ENCODE data around the gene PRSS38. TPM values are rescaled to one million over a fixed set of nuclear protein-coding genes. Genes with fewer than 3 reads are reported as not detected.

The PRSS38 gene
- total and polyA plus RNA-seq, 2 donors (not counting 3 experiments of a cell fraction or from before 2014, with no cell fraction given), result not detected

DNA sequence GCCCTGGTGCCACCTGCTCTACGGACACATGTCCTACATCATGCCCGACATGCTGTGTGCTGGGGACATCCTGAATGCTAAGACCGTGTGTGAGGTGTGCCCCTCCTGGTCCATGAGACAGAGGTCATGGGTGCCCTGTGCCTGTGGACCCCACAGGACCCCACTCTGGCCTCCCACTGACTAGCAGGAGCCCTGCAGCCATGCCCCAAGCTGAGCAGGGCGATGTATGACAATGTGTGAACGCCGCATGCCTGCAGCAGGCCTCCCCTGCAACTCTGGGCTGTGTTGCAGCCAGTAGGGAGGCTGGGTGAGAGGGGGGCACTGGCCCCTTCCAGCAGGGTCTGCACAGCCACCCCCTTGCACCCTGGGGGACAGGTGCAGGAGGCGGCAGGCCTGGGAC is 30.0 kb downstream of the PRSS38 start:
- Histone ChIP-seq H3K79me2 (ENCODE audit: control insufficient read depth, insufficient read depth, low read length) (no peaks in the 10 kb centered on the region), H3K9me3 (replicated peaks; ENCODE audit: control insufficient read depth, insufficient read depth, low read length) (no peaks in the 10 kb centered on the region), H2AFZ (ENCODE audit: low read depth, low read length) (no peak overlapping the region), H3K4me1 (ENCODE audit: control insufficient read depth, extremely low read depth, insufficient read depth, low read length) (no peaks in the 10 kb centered on the region), H3K9ac (replicated peaks; ENCODE audit: extremely low read depth, insufficient read depth, low read length) (no peak overlapping the region), H3K27ac (ENCODE audit: insufficient read depth, low read depth, low read length) (no peak overlapping the region), H3K4me2 (ENCODE audit: insufficient read depth, low read length) (no peak overlapping the region), H3K4me3 (replicated peaks in 1 of 3; ENCODE audit: insufficient read depth in 1 of 3, low read depth in 1 of 3, low read length in 3 of 3) (no peak overlapping the region), H3K9me1 (replicated peaks; ENCODE audit: control insufficient read depth, extremely low read depth, insufficient read depth, low read length) (no peaks in the 10 kb centered on the region), H3K36me3 (ENCODE audit: control insufficient read depth in 2 of 2, extremely low read depth in 1 of 2, insufficient read depth in 2 of 2, low read length in 2 of 2) (no peaks in the 10 kb centered on the region), H3K27me3 (ENCODE audit: control insufficient read depth in 2 of 2, insufficient read depth in 2 of 2, low read length in 2 of 2) (no peaks in the 10 kb centered on the region), H4K20me1 (replicated peaks; ENCODE audit: control insufficient read depth, extremely low read depth, insufficient read depth, low read length) (no peaks in the 10 kb centered on the region)
- intact Hi-C loops (cut with micrococcal nuclease) (no loop called here), dilution Hi-C loops (cut with MboI; ENCODE audit: extremely low pct_ligation_motif_present, low sequenced_read_pairs) (no loop called here)
- FAIRE-seq, result no peak
- no peak for DNase-seq (ENCODE audit: low read depth, low spot score)
- TF ChIP-seq CTCF (IDR thresholded peaks at IDR 0.05; ENCODE audit: extremely low read depth in 1 of 2, insufficient read depth in 1 of 2, low read depth in 1 of 2, low read length in 2 of 2), result no peak
- TF ChIP-seq MYC (IDR thresholded peaks at IDR 0.05; ENCODE audit: low read depth, low read length), result no peak
- TF ChIP-seq MAX (IDR thresholded peaks at IDR 0.05; ENCODE audit: insufficient read depth, insufficient read length), result no peak
- no peak for TF ChIP-seq POLR2A (IDR thresholded peaks at IDR 0.05; ENCODE audit: low read depth, low read length)
- TF ChIP-seq FOS (IDR thresholded peaks at IDR 0.05; ENCODE audit: borderline replicate concordance, insufficient read depth, low read length), result no peak
- TF ChIP-seq JUN (IDR thresholded peaks at IDR 0.05; ENCODE audit: borderline replicate concordance, insufficient read depth, insufficient read length, low read depth), result no peak
- ChIA-PET POLR2A (no interaction called here), CTCF (interaction anchor here (1.9 kb wide), 1 partner anchor 11 kb away, joined by 5 read pairs; no protein-coding TSS in a partner anchor)
- no TSS peak for BruUV-seq (replicated peaks)
